Endothelial cell of umbilical vein (primary cell): Measurements from ENCODE around the gene KRT6A. TPM values are rescaled to one million over a fixed set of nuclear protein-coding genes. Genes with fewer than 3 reads are reported as not detected.

Source experiments
- BruUV-seq: library from RNA; stranded (reverse); fragments of 400-500 nt; replicated peaks from 2 replicates; lab custom pipeline; 2021; lab: Mats Ljungman, UMichigan
- CTCF ChIA-PET: fragments of 300-600, 350-600 bp; sonication (Branson Sonifier 250); formaldehyde crosslinking; loops from one replicate; lab custom pipeline; 2021; ENCODE audit warnings: antibody characterized with exemption, inconsistent platforms; lab: Charles Lee
- POLR2A ChIA-PET: fragments of 300-600, 350-600 bp; sonication (Branson Sonifier 250); formaldehyde crosslinking; loops from one replicate; lab custom pipeline; 2021; ENCODE audit warnings: antibody characterized with exemption, inconsistent platforms; lab: Charles Lee
- DNase-seq: peaks from one replicate; pipeline ENCODE4 v3.0.0-alpha.2; 2011; ENCODE audit warnings: low read depth, low spot score
- FAIRE-seq: peaks from 2 replicates; lab custom pipeline; 2011; peaks lifted over from hg19 to GRCh38; lab: Jason Lieb, UNC
- H2AFZ ChIP-seq: 2 replicates; pipeline ENCODE4 v1.6.0; 2012; ENCODE audit warnings: low read depth, low read length, control low read depth, inconsistent platforms
- H3K27ac ChIP-seq: 2 replicates; pipeline ENCODE4 v1.5.1; 2011; ENCODE audit warnings: low read depth, mild to moderate bottlenecking, control low read depth, low read length, moderate library complexity; ENCODE audit not compliant: insufficient read depth
- H3K27me3 ChIP-seq, 2 experiments: 2 replicates each; pipeline versions ENCODE4 v1.6.0 to v1.6.1; 2011; ENCODE audit warnings: low read length in 2 of 2, mixed read lengths in 1 of 2; ENCODE audit not compliant: control insufficient read depth in 2 of 2, insufficient read depth in 2 of 2
- H3K36me3 ChIP-seq, 2 experiments: 2 replicates in 1 of 2; 3 replicates in 1 of 2; pipeline ENCODE4 v1.5.1; 2011; ENCODE audit warnings: low read length in 2 of 2, mild to moderate bottlenecking in 1 of 2, moderate library complexity in 1 of 2; ENCODE audit not compliant: control insufficient read depth in 2 of 2, insufficient read depth in 2 of 2; ENCODE audit errors: extremely low read depth in 1 of 2
- H3K4me1 ChIP-seq: 3 replicates; pipeline ENCODE4 v1.5.1; 2011; ENCODE audit warnings: mild to moderate bottlenecking, low read length; ENCODE audit not compliant: control insufficient read depth, insufficient read depth; ENCODE audit errors: extremely low read depth
- H3K4me2 ChIP-seq: 2 replicates; pipeline ENCODE4 v1.6.1; 2011; ENCODE audit warnings: low read length, control low read depth, mixed read lengths; ENCODE audit not compliant: insufficient read depth
- H3K4me3 ChIP-seq, 3 experiments: fragments of 200-600 bp in 1 of 3; sonication (generic), shearing (Covaris generic) in 1 of 3; replicated peaks in 1 of 3; 2 replicates each; pipeline ENCODE4 v1.5.1; 2011 to 2016; ENCODE audit warnings: control low read depth in 3 of 3, low read length in 3 of 3, mild to moderate bottlenecking in 2 of 3, inconsistent platforms in 1 of 3, low read depth in 1 of 3, moderate library complexity in 1 of 3; ENCODE audit not compliant: insufficient read depth in 1 of 3
- H3K79me2 ChIP-seq: 2 replicates; pipeline ENCODE4 v1.6.0; 2012; ENCODE audit warnings: low read length, inconsistent platforms; ENCODE audit not compliant: control insufficient read depth, insufficient read depth
- H3K9ac ChIP-seq: replicated peaks from 2 replicates; pipeline ENCODE3; 2011; ENCODE audit warnings: low read length, control low read depth; ENCODE audit not compliant: insufficient read depth; ENCODE audit errors: extremely low read depth
- H3K9me1 ChIP-seq: replicated peaks from 3 replicates; pipeline ENCODE4 v1.6.0; 2011; ENCODE audit warnings: mild to moderate bottlenecking, low read length; ENCODE audit not compliant: control insufficient read depth, insufficient read depth; ENCODE audit errors: extremely low read depth
- H3K9me3 ChIP-seq: replicated peaks from 2 replicates; pipeline ENCODE4 v1.5.1; 2012; ENCODE audit warnings: low read length, inconsistent platforms; ENCODE audit not compliant: control insufficient read depth, insufficient read depth
- H4K20me1 ChIP-seq: replicated peaks from 2 replicates; pipeline ENCODE3; 2011; ENCODE audit warnings: mild to moderate bottlenecking, low read length; ENCODE audit not compliant: control insufficient read depth, insufficient read depth; ENCODE audit errors: extremely low read depth
- CTCF ChIP-seq, 2 donors: IDR thresholded peaks; 1 replicate in 1 of 2; 2 replicates in 1 of 2; pipeline ENCODE4 v1.5.1; 2011; ENCODE audit warnings: low read length in 2 of 2, mild to moderate bottlenecking in 2 of 2, moderate library complexity in 2 of 2, control low read depth in 1 of 2, inconsistent platforms in 1 of 2, low read depth in 1 of 2; ENCODE audit not compliant: insufficient read depth in 1 of 2; ENCODE audit errors: extremely low read depth in 1 of 2
- EZH2 ChIP-seq: IDR thresholded peaks from 2 replicates; pipeline ENCODE4 v1.6.1; 2012; ENCODE audit warnings: borderline replicate concordance, low read depth, mild to moderate bottlenecking, moderate library complexity, low read length, inconsistent platforms; ENCODE audit not compliant: severe bottlenecking
- FOS ChIP-seq: IDR thresholded peaks from 2 replicates; pipeline ENCODE4 v1.6.1; 2011; ENCODE audit warnings: mild to moderate bottlenecking, low read length, moderate library complexity, borderline replicate concordance; ENCODE audit not compliant: insufficient read depth
- GATA2 ChIP-seq: IDR thresholded peaks from 2 replicates; pipeline ENCODE4 v1.7.0; 2011; ENCODE audit warnings: low read depth, mild to moderate bottlenecking, moderate library complexity, mixed read lengths, low read length; ENCODE audit not compliant: insufficient read length, insufficient read depth
- JUN ChIP-seq: IDR thresholded peaks from 2 replicates; pipeline ENCODE4 v1.6.1; 2011; ENCODE audit warnings: borderline replicate concordance, low read depth; ENCODE audit not compliant: insufficient read length, insufficient read depth
- MAX ChIP-seq: IDR thresholded peaks from 2 replicates; pipeline ENCODE4 v1.6.1; 2011; ENCODE audit not compliant: insufficient read depth, insufficient read length
- MYC ChIP-seq: IDR thresholded peaks from one replicate; pipeline ENCODE4 v1.6.1; 2011; ENCODE audit warnings: mild to moderate bottlenecking, low read depth, low read length
- POLR2A ChIP-seq: IDR thresholded peaks from 2 replicates; pipeline ENCODE4 v1.6.1; 2012; ENCODE audit warnings: low read depth, mild to moderate bottlenecking, control low read depth, low read length
- POLR2AphosphoS5 ChIP-seq: IDR thresholded peaks from 2 replicates; pipeline ENCODE4 v1.6.1; 2012; ENCODE audit warnings: low read depth, mild to moderate bottlenecking, control low read depth, low read length, moderate library complexity; ENCODE audit not compliant: insufficient read depth
- dilution Hi-C: fragments of 300-500 bp; cut with MboI; formaldehyde crosslinking; loops from one replicate; pipeline ENCODE4 v1.15.0; 2019; ENCODE audit warnings: low sequenced_read_pairs; ENCODE audit not compliant: extremely low pct_ligation_motif_present
- intact Hi-C: fragments of 100-400 bp; cut with micrococcal nuclease; formaldehyde crosslinking; loops from one replicate; pipeline ENCODE4 v1.10.0; 2022
- polyA plus RNA-seq, 4 experiments: library from polyadenylated mRNA; depleted of rRNA in 3 of 4; stranded (reverse) in 3 of 4; unstranded in 1 of 4; fragments of >200 nt; gene quantifications; 2 replicates each; pipeline versions ENCODE4 v1.2.1 to v1.2.3, GENCODE V29; 2011 to 2012; ENCODE audit warnings: missing spikeins in 1 of 4
- total RNA-seq: library from RNA; stranded (reverse); gene quantifications from 2 replicates; pipeline ENCODE4 v1.2.3, GENCODE V29; 2021

Gene KRT6A
- total and polyA plus RNA-seq, 2 donors (not counting 3 experiments of a cell fraction or from before 2014, with no cell fraction given), result 0.64 TPM; not detected in 1

- Histone ChIP-seq H3K4me3 (no peak overlapping the region), H3K27me3 (peaks cover 7 to 14% of the 10 kb centered on the region in 2 experiments), H3K36me3 (no peaks in the 10 kb centered on the region), H2AFZ (no peak overlapping the region), H3K27ac (no peak overlapping the region), H3K4me1 (no peaks in the 10 kb centered on the region), H4K20me1 (no peaks in the 10 kb centered on the region), H3K4me2 (no peak overlapping the region), H3K9ac (no peak overlapping the region), H3K9me1 (no peaks in the 10 kb centered on the region), H3K79me2 (no peaks in the 10 kb centered on the region), H3K9me3 (no peaks in the 10 kb centered on the region)
- DNase-seq, result no peak
- dilution Hi-C loops, result no loop called here
- ChIA-PET POLR2A (no interaction called here), CTCF (interaction anchor here (1.2 kb wide), 2 partner anchors 9 to 17 kb away, joined by 3 to 4 read pairs; no protein-coding TSS in a partner anchor)
- intact Hi-C loops, result no loop called here
- FAIRE-seq, result no peak
- TF ChIP-seq MAX (no peak), JUN (no peak), FOS (no peak), EZH2 (no peak), MYC (no peak), CTCF (IDR thresholded peaks at IDR 0.05; ENCODE audit: extremely low read depth in 1 of 2, insufficient read depth in 1 of 2, low read depth in 1 of 2, low read length in 2 of 2) (no peak), GATA2 (no peak), POLR2AphosphoS5 (no peak), POLR2A (no peak)
- BruUV-seq, result no TSS peak
These were observed 6.9 kb upstream of the KRT6A start for GRCh38 chr12:52499806-52500560.
